CD4-positive, alpha-beta memory T cell (primary cell): ENCODE results near the gene FBLN2. TPM values are rescaled to one million over a fixed set of nuclear protein-coding genes. Genes with fewer than 3 reads are reported as not detected.
A peak's percentile ranks its signal among the peaks of the same experiment; 100 is the strongest.

Experiments used
- CTCF ChIA-PET: fragments of 350-600 bp; sonication (Branson Sonifier 250); formaldehyde crosslinking; loops from one replicate; lab custom pipeline; 2021; ENCODE audit warnings: inconsistent platforms; ENCODE audit not compliant: partially characterized antibody; lab: Charles Lee
- POLR2A ChIA-PET: fragments of 350-600 bp; sonication (Branson Sonifier 250); formaldehyde crosslinking; loops from one replicate; lab custom pipeline; 2021; ENCODE audit not compliant: partially characterized antibody; lab: Charles Lee
- DNase-seq, 5 donors: peaks; one replicate each; pipeline versions ENCODE4 v3.0.0 to v3.0.0-alpha.2; 2020 to 2022; ENCODE audit warnings: mixed read lengths in 1 of 5
- H3K27ac ChIP-seq: one replicate; pipeline ENCODE4 v1.7.0; 2013; ENCODE audit warnings: low read depth, low read length
- H3K27me3 ChIP-seq: 2 replicates; pipeline ENCODE4 v1.7.0; 2013; ENCODE audit warnings: mild to moderate bottlenecking, low read length, moderate library complexity; ENCODE audit not compliant: insufficient read depth
- H3K36me3 ChIP-seq: 2 replicates; pipeline ENCODE4 v1.7.0; 2013; ENCODE audit warnings: mild to moderate bottlenecking, low read length, moderate library complexity; ENCODE audit not compliant: insufficient read depth
- H3K4me1 ChIP-seq: 2 replicates; pipeline ENCODE4 v1.7.0; 2013; ENCODE audit warnings: mild to moderate bottlenecking, low read length, moderate library complexity; ENCODE audit not compliant: insufficient read depth
- H3K4me3 ChIP-seq, 2 donors: one replicate each; pipeline ENCODE4 v1.7.0; 2013; ENCODE audit warnings: low read length in 2 of 2, mild to moderate bottlenecking in 1 of 2
- H3K9me3 ChIP-seq, 2 donors: one replicate each; pipeline ENCODE4 v1.7.0; 2013; ENCODE audit warnings: low read length in 2 of 2, control low read depth in 1 of 2; ENCODE audit not compliant: control insufficient read depth in 1 of 2
- H3K27ac Mint-ChIP-seq, 7 donors: one replicate each; pipeline ENCODE4 v1.8.0; 2020 to 2021; ENCODE audit warnings: mixed read lengths in 7 of 7, mild to moderate bottlenecking in 6 of 7, inconsistent platforms in 3 of 7, moderate library complexity in 3 of 7
- H3K27me3 Mint-ChIP-seq, 2 donors: one replicate each; pipeline ENCODE4 v1.8.0; 2020 to 2021; ENCODE audit warnings: mixed read lengths in 2 of 2
- H3K36me3 Mint-ChIP-seq, 2 donors: one replicate each; pipeline ENCODE4 v1.8.0; 2020 to 2021; ENCODE audit warnings: mixed read lengths in 2 of 2, inconsistent platforms in 1 of 2, mild to moderate bottlenecking in 1 of 2
- H3K4me1 Mint-ChIP-seq, 4 donors: one replicate each; pipeline ENCODE4 v1.8.0; 2020 to 2021; ENCODE audit warnings: mixed read lengths in 4 of 4, mild to moderate bottlenecking in 1 of 4
- H3K4me3 Mint-ChIP-seq, 8 donors: one replicate each; pipeline ENCODE4 v1.8.0; 2020 to 2021; ENCODE audit warnings: mixed read lengths in 8 of 8, mild to moderate bottlenecking in 7 of 8, moderate library complexity in 6 of 8, inconsistent platforms in 3 of 8
- H3K9me3 Mint-ChIP-seq, 8 donors: one replicate each; pipeline ENCODE4 v1.8.0; 2020 to 2021; ENCODE audit warnings: mixed read lengths in 8 of 8, mild to moderate bottlenecking in 5 of 8, inconsistent platforms in 3 of 8, moderate library complexity in 1 of 8
- intact Hi-C: fragments of 100-400 bp; cut with micrococcal nuclease; formaldehyde crosslinking; loops from one replicate; pipeline ENCODE4 v1.15.1; 2023
- polyA plus RNA-seq, 2 donors: library from polyadenylated mRNA; unstranded; fragments of 300-500 nt; fragmentation: Illumina TruSeq; gene quantifications; one replicate each; pipeline ENCODE4 v1.2.3, GENCODE V29; 2021
- total RNA-seq, 2 experiments: library from RNA; stranded (reverse); gene quantifications; one replicate each; pipeline ENCODE4 v1.2.3, GENCODE V29; 2021

Gene FBLN2
- total and polyA plus RNA-seq, 4 experiments from 2014 or later: not detected

GRCh38 chr3:13657660-13658435 is 108.9 kb downstream of the FBLN2 start:
- POLR2A ChIA-PET: interaction anchor here (1.3 to 7.6 kb wide), 7 partner anchors 10 to 232 kb away, joined by 6 to 142 read pairs (median 9); partner anchors contain the start of gene WNT7A
- peak overlapping the region in 2 of 8 donors; percentile 55 to 57 for H3K4me3 Mint-ChIP-seq

GRCh38 chr3:13658681-13659080 is 109.8 kb downstream of the FBLN2 start:
- no peaks in the 10 kb centered on the region for H3K36me3 Mint-ChIP-seq
- intact Hi-C loops: loop anchor here (1.0 to 10.0 kb wide), 4 partner anchors 222 to 644 kb away; partner anchors contain the start of genes CHCHD4, TMEM43 and WNT7A
- no peak overlapping the region for H3K27ac Mint-ChIP-seq

More at GRCh38 chr3:13657660-13658435, 108.9 kb downstream of the FBLN2 start:
- Histone ChIP-seq H3K4me3 (no peak overlapping the region), H3K9me3 (no peaks in the 10 kb centered on the region), H3K4me1 (peaks cover 31% of the 10 kb centered on the region), H3K36me3 (no peaks in the 10 kb centered on the region), H3K27ac (no peak overlapping the region), H3K27me3 (peaks cover 6% of the 10 kb centered on the region)
- peaks cover 15 to 46% (median 28%) of the 10 kb centered on the region in 4 donors for H3K4me1 Mint-ChIP-seq
- CTCF ChIA-PET: interaction anchor here (0.6 to 24.7 kb wide), 38 partner anchors 10 to 888 kb away, joined by 3 to 996 read pairs (median 4); partner anchors contain the start of genes SLC6A6 and WNT7A
- H3K9me3 Mint-ChIP-seq: peaks cover 0 to 1% (median 0%) of the 10 kb centered on the region in 8 donors
- peak; percentile 62 to 73 (median 69) for DNase-seq
- peaks cover 3 to 5% of the 10 kb centered on the region in 2 donors for H3K27me3 Mint-ChIP-seq
- no peaks in the 10 kb centered on the region for H3K36me3 Mint-ChIP-seq
- peak overlapping the region in 2 of 7 donors; percentile 42 to 51 for H3K27ac Mint-ChIP-seq
- intact Hi-C loops: loop anchor here (1.0 to 10.0 kb wide), 4 partner anchors 222 to 643 kb away; partner anchors contain the start of genes CHCHD4, TMEM43 and WNT7A

GRCh38 chr3:13659221-13659969 is 110.5 kb downstream of the FBLN2 start:
- no peak for DNase-seq
- ChIA-PET POLR2A (interaction anchor here (0.7 to 1.8 kb wide), 3 partner anchors 203 to 221 kb away, joined by 4 to 6 read pairs (median 4); partner anchors contain the start of gene WNT7A), CTCF (interaction anchor here (1.1 to 24.7 kb wide), 5 partner anchors 11 to 545 kb away, joined by 3 to 996 read pairs (median 15); partner anchors contain the start of gene WNT7A)
- intact Hi-C loops: loop anchor here (10.0 kb wide), 2 partner anchors 465 to 645 kb away; partner anchors contain the start of genes CHCHD4 and TMEM43
- Histone ChIP-seq H3K27ac (no peak overlapping the region), H3K4me3 (no peak overlapping the region), H3K4me1 (peaks cover 17% of the 10 kb centered on the region), H3K36me3 (no peaks in the 10 kb centered on the region), H3K27me3 (peaks cover 6% of the 10 kb centered on the region), H3K9me3 (no peaks in the 10 kb centered on the region)
- H3K9me3 Mint-ChIP-seq: peaks cover 0 to 1% (median 0%) of the 10 kb centered on the region in 8 donors
- peaks cover 6 to 31% (median 16%) of the 10 kb centered on the region in 4 donors for H3K4me1 Mint-ChIP-seq
- H3K4me3 Mint-ChIP-seq: no peak overlapping the region
- H3K27me3 Mint-ChIP-seq: peaks cover 3 to 5% of the 10 kb centered on the region in 2 donors
- H3K36me3 Mint-ChIP-seq: no peaks in the 10 kb centered on the region
- no peak overlapping the region for H3K27ac Mint-ChIP-seq

More at GRCh38 chr3:13658681-13659080, 109.8 kb downstream of the FBLN2 start:
- POLR2A ChIA-PET: interaction anchor here (0.7 to 7.6 kb wide), 6 partner anchors 11 to 231 kb away, joined by 4 to 142 read pairs (median 10); partner anchors contain the start of gene WNT7A
- no peak overlapping the region for H3K4me3 ChIP-seq
- DNase-seq: no peak
- H3K27me3 ChIP-seq: peaks cover 6% of the 10 kb centered on the region
- Mint-ChIP-seq H3K27me3 (peaks cover 3 to 5% of the 10 kb centered on the region in 2 donors), H3K4me1 (peaks cover 10 to 38% (median 22%) of the 10 kb centered on the region in 4 donors), H3K9me3 (peaks cover 0 to 1% (median 0%) of the 10 kb centered on the region in 8 donors), H3K4me3 (no peak overlapping the region)
- peaks cover 24% of the 10 kb centered on the region for H3K4me1 ChIP-seq
- no peaks in the 10 kb centered on the region for H3K9me3 ChIP-seq
- no peaks in the 10 kb centered on the region for H3K36me3 ChIP-seq
- no peak overlapping the region for H3K27ac ChIP-seq
- CTCF ChIA-PET: interaction anchor here (1.0 to 24.7 kb wide), 15 partner anchors 10 to 545 kb away, joined by 3 to 996 read pairs (median 9); partner anchors contain the start of gene WNT7A

GRCh38 chr3:13660042-13660874 is 111.3 kb downstream of the FBLN2 start:
- Histone ChIP-seq H3K4me3 (no peak overlapping the region), H3K36me3 (no peaks in the 10 kb centered on the region), H3K9me3 (no peaks in the 10 kb centered on the region), H3K27me3 (peaks cover 6% of the 10 kb centered on the region), H3K4me1 (peaks cover 9% of the 10 kb centered on the region), H3K27ac (no peak overlapping the region)
- intact Hi-C loops: no loop called here
- no peak for DNase-seq
- CTCF ChIA-PET: interaction anchor here (0.5 to 24.7 kb wide), 5 partner anchors 9 to 228 kb away, joined by 3 to 996 read pairs (median 3); partner anchors contain the start of gene WNT7A
- Mint-ChIP-seq H3K27ac (no peak overlapping the region), H3K36me3 (no peaks in the 10 kb centered on the region), H3K4me1 (peaks cover 3 to 25% (median 14%) of the 10 kb centered on the region in 4 donors), H3K4me3 (no peak overlapping the region), H3K27me3 (peaks cover 3 to 5% of the 10 kb centered on the region in 2 donors), H3K9me3 (peaks cover 0 to 1% (median 0%) of the 10 kb centered on the region in 8 donors)
- POLR2A ChIA-PET: interaction anchor here (1.7 kb wide), 1 partner anchor 220 kb away, joined by 4 read pairs; the partner anchor contains the start of gene WNT7A

GRCh38 chr3:13661121-13661520 is 112.2 kb downstream of the FBLN2 start:
- no peaks in the 10 kb centered on the region for H3K9me3 ChIP-seq
- peaks cover 0 to 1% (median 0%) of the 10 kb centered on the region in 8 donors for H3K9me3 Mint-ChIP-seq
- H3K4me1 ChIP-seq: peaks cover 4% of the 10 kb centered on the region
- H3K36me3 Mint-ChIP-seq: no peaks in the 10 kb centered on the region
- DNase-seq: no peak
- POLR2A ChIA-PET: no interaction called here
- H3K27ac ChIP-seq: no peak overlapping the region
- CTCF ChIA-PET: interaction anchor here (0.9 to 24.7 kb wide), 3 partner anchors 10 to 227 kb away, joined by 3 to 996 read pairs (median 10); partner anchors contain the start of gene WNT7A
- no peak overlapping the region for H3K4me3 Mint-ChIP-seq
- peaks cover 3 to 5% of the 10 kb centered on the region in 2 donors for H3K27me3 Mint-ChIP-seq
- peaks cover 1 to 17% (median 9%) of the 10 kb centered on the region in 4 donors for H3K4me1 Mint-ChIP-seq
- intact Hi-C loops: no loop called here
- no peaks in the 10 kb centered on the region for H3K36me3 ChIP-seq
- no peaks in the 10 kb centered on the region for H3K27me3 ChIP-seq
- H3K4me3 ChIP-seq: no peak overlapping the region
- no peak overlapping the region for H3K27ac Mint-ChIP-seq
